Measurements from ENCODE around the gene RPS8.

GRCh38 chr1:44743211-44743610 is 32.1 kb upstream of the RPS8 start:
- TF ChIP-seq POLR2A (IDR thresholded peaks at IDR 0.05; ENCODE audit: low read depth, low read length) (no peak), POLR2AphosphoS5 (IDR thresholded peaks at IDR 0.05; ENCODE audit: low read depth, low read length) (no peak), TAF1 (IDR thresholded peaks at IDR 0.05; ENCODE audit: borderline replicate concordance, low read depth, low read length) (no peak)
